Thyroid gland (tissue), 4 donors: ENCODE measurements around the gene CCAR1.

ENCODE experiments used
- POLR2A ChIP-seq, 2 donors: fragments of 450-650 bp; IDR thresholded peaks; one replicate each; pipeline ENCODE4 v1.6.1; 2017; ENCODE audit warnings: antibody characterized with exemption in 2 of 2, mild to moderate bottlenecking in 2 of 2, moderate library complexity in 1 of 2
- TF ChIP-seq, protein P1 (sequence below), 6 experiments: fragments of 200-600 bp in 3 of 6; fragments of 450-650 bp in 3 of 6; sonication (generic) in 3 of 6; IDR thresholded peaks; one replicate each; pipeline ENCODE4 v1.5.1; 2016 to 2019; ENCODE audit warnings: antibody characterized with exemption in 6 of 6, mild to moderate bottlenecking in 2 of 6, inconsistent platforms in 1 of 6, moderate library complexity in 1 of 6

DNA sequence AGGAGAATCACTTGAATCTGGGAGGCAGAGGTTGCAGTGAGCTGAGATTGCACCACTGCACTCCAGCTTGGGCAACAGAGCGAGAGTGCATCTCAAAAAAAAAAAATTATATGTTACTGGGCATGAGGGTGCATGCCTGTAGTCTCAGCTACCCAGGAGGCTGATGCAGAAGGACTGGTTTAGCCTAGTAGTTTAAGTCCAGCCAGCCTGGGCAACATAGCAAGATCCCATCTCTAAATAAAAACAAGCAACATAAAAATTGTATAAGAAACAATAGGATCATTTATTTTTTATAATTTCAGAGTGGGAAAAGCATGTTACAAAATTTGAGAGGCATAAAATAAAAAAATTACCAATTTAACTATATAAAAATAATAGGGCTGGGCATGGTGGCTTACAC, 15.5 kb upstream of the CCAR1 start:
- no peak for TF ChIP-seq POLR2A (IDR thresholded peaks at IDR 0.05)
- TF ChIP-seq, protein P1, sequence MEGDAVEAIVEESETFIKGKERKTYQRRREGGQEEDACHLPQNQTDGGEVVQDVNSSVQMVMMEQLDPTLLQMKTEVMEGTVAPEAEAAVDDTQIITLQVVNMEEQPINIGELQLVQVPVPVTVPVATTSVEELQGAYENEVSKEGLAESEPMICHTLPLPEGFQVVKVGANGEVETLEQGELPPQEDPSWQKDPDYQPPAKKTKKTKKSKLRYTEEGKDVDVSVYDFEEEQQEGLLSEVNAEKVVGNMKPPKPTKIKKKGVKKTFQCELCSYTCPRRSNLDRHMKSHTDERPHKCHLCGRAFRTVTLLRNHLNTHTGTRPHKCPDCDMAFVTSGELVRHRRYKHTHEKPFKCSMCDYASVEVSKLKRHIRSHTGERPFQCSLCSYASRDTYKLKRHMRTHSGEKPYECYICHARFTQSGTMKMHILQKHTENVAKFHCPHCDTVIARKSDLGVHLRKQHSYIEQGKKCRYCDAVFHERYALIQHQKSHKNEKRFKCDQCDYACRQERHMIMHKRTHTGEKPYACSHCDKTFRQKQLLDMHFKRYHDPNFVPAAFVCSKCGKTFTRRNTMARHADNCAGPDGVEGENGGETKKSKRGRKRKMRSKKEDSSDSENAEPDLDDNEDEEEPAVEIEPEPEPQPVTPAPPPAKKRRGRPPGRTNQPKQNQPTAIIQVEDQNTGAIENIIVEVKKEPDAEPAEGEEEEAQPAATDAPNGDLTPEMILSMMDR (IDR thresholded peaks at IDR 0.05) = no peak
